GM12892 (cell line): ENCODE results near the gene POP4.

Experiments used
- POLR2A ChIP-seq: IDR thresholded peaks from 2 replicates; pipeline ENCODE4 v1.6.1; 2011; ENCODE audit warnings: low read depth, low read length, control low read depth
- POLR2AphosphoS5 ChIP-seq: IDR thresholded peaks from 2 replicates; pipeline ENCODE4 v1.6.1; 2011; ENCODE audit warnings: low read depth, low read length, control low read depth
- TAF1 ChIP-seq: IDR thresholded peaks from 2 replicates; pipeline ENCODE4 v1.6.1; 2011; ENCODE audit warnings: low read depth, mild to moderate bottlenecking, control low read depth, low read length, borderline replicate concordance

- TF ChIP-seq POLR2AphosphoS5 (no peak), POLR2A (no peak), TAF1 (no peak)
These were observed 16.3 kb downstream of the POP4 start for GRCh38 chr19:29622166-29623070.
